Raji (cell line): ENCODE measurements around the gene TLK2.

Source experiments
- POLR2A ChIP-seq: IDR thresholded peaks from 2 replicates; pipeline ENCODE4 v1.6.1; 2011; ENCODE audit warnings: low read depth, low read length, control low read depth; ENCODE audit not compliant: insufficient read depth

TLK2 gene

GRCh38 chr17:62478424-62478879 lies at the start of gene TLK2:
Gene TLK2, plus strand, starts transcription at chr17:62478825. Its CDS starts 2,301 bp downstream, at chr17:62481126.
- TF ChIP-seq POLR2A, result peak; percentile 61; the same call in 1 of the 2 replicates

- no peak for TF ChIP-seq POLR2A
Measured at GRCh38 chr17:62444063-62444462, 34.6 kb upstream of the TLK2 start.

GRCh38 chr17:62453041-62453440 lies 25.6 kb upstream of the TLK2 start:
- peak; percentile 28; the same call in 1 of the 2 replicates for TF ChIP-seq POLR2A

GRCh38 chr17:62456016-62456415 lies 22.6 kb upstream of the TLK2 start:
- no peak for TF ChIP-seq POLR2A

- TF ChIP-seq POLR2A, result peak; percentile 41; the same call in 1 of the 2 replicates
Measured at GRCh38 chr17:62470666-62471379, 7.8 kb upstream of the TLK2 start.

GRCh38 chr17:62562656-62563055 lies 84.0 kb downstream of the TLK2 start:
- no peak for TF ChIP-seq POLR2A

GRCh38 chr17:62565817-62566216 lies 87.2 kb downstream of the TLK2 start:
- TF ChIP-seq POLR2A, result no peak

- TF ChIP-seq POLR2A, result no peak
Measured at GRCh38 chr17:62566996-62567578, 88.5 kb downstream of the TLK2 start.

GRCh38 chr17:62572488-62572887 lies 93.9 kb downstream of the TLK2 start:
- TF ChIP-seq POLR2A, result no peak

- no peak for TF ChIP-seq POLR2A
Measured at GRCh38 chr17:62572888-62573401, 94.3 kb downstream of the TLK2 start.

- no peak for TF ChIP-seq POLR2A
Measured at GRCh38 chr17:62573480-62574117, 95.0 kb downstream of the TLK2 start.

GRCh38 chr17:62576382-62576781 lies 97.8 kb downstream of the TLK2 start:
- TF ChIP-seq POLR2A, result no peak

GRCh38 chr17:62578757-62579487 lies 100.3 kb downstream of the TLK2 start:
- TF ChIP-seq POLR2A, result no peak

- no peak for TF ChIP-seq POLR2A
Measured at GRCh38 chr17:62580947-62581346, 102.3 kb downstream of the TLK2 start.

GRCh38 chr17:62581764-62582163 lies 103.1 kb downstream of the TLK2 start:
- TF ChIP-seq POLR2A, result no peak
